ENCODE measurements around the gene TTF2. TPM values are rescaled to one million over a fixed set of nuclear protein-coding genes. Genes with fewer than 3 reads are reported as not detected.

The TTF2 gene
- polyA plus RNA-seq, 1 donor from 2014 or later, result 2.6 TPM

- Histone ChIP-seq H3K9me3 (ENCODE audit: low read length) (no peaks in the 10 kb centered on the region), H3K4me2 (ENCODE audit: low read length) (no peak overlapping the region), H2AFZ (ENCODE audit: low read depth, low read length) (no peak overlapping the region), H3K27ac (ENCODE audit: low read length) (no peak overlapping the region), H4K20me1 (ENCODE audit: insufficient read depth) (no peaks in the 10 kb centered on the region), H3K9me2 (ENCODE audit: insufficient read depth, low read length) (no peaks in the 10 kb centered on the region), H3F3A (ENCODE audit: insufficient read depth, low read length, poor library complexity, severe bottlenecking) (no peaks in the 10 kb centered on the region), H3K27me3 (ENCODE audit: insufficient read depth, low read depth, low read length) (no peaks in the 10 kb centered on the region), H3K36me3 (ENCODE audit: insufficient read depth, low read length) (no peaks in the 10 kb centered on the region), H3K4me3 (ENCODE audit: low read length) (no peak overlapping the region), H3K79me2 (replicated peaks; ENCODE audit: insufficient read depth, low read length) (no peaks in the 10 kb centered on the region), H3K9ac (ENCODE audit: low read length) (no peak overlapping the region)
- TF ChIP-seq, protein P1, sequence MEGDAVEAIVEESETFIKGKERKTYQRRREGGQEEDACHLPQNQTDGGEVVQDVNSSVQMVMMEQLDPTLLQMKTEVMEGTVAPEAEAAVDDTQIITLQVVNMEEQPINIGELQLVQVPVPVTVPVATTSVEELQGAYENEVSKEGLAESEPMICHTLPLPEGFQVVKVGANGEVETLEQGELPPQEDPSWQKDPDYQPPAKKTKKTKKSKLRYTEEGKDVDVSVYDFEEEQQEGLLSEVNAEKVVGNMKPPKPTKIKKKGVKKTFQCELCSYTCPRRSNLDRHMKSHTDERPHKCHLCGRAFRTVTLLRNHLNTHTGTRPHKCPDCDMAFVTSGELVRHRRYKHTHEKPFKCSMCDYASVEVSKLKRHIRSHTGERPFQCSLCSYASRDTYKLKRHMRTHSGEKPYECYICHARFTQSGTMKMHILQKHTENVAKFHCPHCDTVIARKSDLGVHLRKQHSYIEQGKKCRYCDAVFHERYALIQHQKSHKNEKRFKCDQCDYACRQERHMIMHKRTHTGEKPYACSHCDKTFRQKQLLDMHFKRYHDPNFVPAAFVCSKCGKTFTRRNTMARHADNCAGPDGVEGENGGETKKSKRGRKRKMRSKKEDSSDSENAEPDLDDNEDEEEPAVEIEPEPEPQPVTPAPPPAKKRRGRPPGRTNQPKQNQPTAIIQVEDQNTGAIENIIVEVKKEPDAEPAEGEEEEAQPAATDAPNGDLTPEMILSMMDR (IDR thresholded peaks at IDR 0.05; ENCODE audit: poor library complexity, severe bottlenecking), result peak; percentile 94
- TF ChIP-seq TAF1 (IDR thresholded peaks at IDR 0.05; ENCODE audit: low read depth) (no peak), POLR2AphosphoS5 (IDR thresholded peaks at IDR 0.05) (no peak), RAD21 (conservative IDR thresholded peaks at IDR 0.05) (peak; percentile 98), EP300 (conservative IDR thresholded peaks at IDR 0.05; ENCODE audit: poor library complexity, severe bottlenecking) (no peak), MXI1 (conservative IDR thresholded peaks at IDR 0.05; ENCODE audit: poor library complexity, severe bottlenecking) (no peak), EZH2 (IDR thresholded peaks at IDR 0.05; ENCODE audit: borderline replicate concordance, insufficient read depth, low read length, poor library complexity, severe bottlenecking) (no peak), REST (IDR thresholded peaks at IDR 0.05; ENCODE audit: borderline replicate concordance) (no peak), SMC3 (conservative IDR thresholded peaks at IDR 0.05; ENCODE audit: poor library complexity) (peak; percentile 99)
Observed at GRCh38 chr1:117067533-117068370, 7.6 kb downstream of the TTF2 start.

DNA sequence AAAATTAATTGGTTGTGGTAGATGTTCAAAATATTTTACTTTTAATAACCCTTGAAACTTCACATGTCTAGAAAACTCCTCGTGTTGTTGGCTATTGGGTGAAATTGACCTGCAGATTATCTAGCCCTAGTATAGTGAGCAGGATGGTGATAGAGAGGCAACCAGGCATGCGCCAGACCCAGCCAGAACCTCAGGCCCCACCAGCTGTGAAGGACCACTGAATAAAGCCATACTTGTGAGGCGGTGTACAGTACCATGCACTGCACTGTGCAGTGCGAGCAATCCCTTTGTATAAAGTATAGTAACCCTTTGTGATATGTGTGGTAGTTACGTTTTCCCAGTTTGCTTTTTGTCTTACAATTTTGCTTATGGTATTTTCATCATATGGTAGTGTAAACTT lies 8.5 kb downstream of the TTF2 start:
- Histone ChIP-seq H3K4me3 (ENCODE audit: low read length) (no peak overlapping the region), H3K4me2 (ENCODE audit: low read length) (no peak overlapping the region), H2AFZ (ENCODE audit: low read depth, low read length) (no peak overlapping the region), H3K9me2 (ENCODE audit: insufficient read depth, low read length) (no peaks in the 10 kb centered on the region), H3K9ac (ENCODE audit: low read length) (no peak overlapping the region), H4K20me1 (ENCODE audit: insufficient read depth) (no peaks in the 10 kb centered on the region), H3K9me3 (ENCODE audit: low read length) (no peaks in the 10 kb centered on the region), H3K27me3 (ENCODE audit: insufficient read depth, low read depth, low read length) (no peaks in the 10 kb centered on the region), H3K79me2 (replicated peaks; ENCODE audit: insufficient read depth, low read length) (no peaks in the 10 kb centered on the region), H3K27ac (ENCODE audit: low read length) (no peak overlapping the region), H3K36me3 (ENCODE audit: insufficient read depth, low read length) (no peaks in the 10 kb centered on the region), H3F3A (ENCODE audit: insufficient read depth, low read length, poor library complexity, severe bottlenecking) (no peaks in the 10 kb centered on the region)
- TF ChIP-seq POLR2AphosphoS5 (IDR thresholded peaks at IDR 0.05) (no peak), SMC3 (conservative IDR thresholded peaks at IDR 0.05; ENCODE audit: poor library complexity) (no peak), REST (IDR thresholded peaks at IDR 0.05; ENCODE audit: borderline replicate concordance) (no peak), RAD21 (conservative IDR thresholded peaks at IDR 0.05) (no peak), MXI1 (conservative IDR thresholded peaks at IDR 0.05; ENCODE audit: poor library complexity, severe bottlenecking) (no peak), TAF1 (IDR thresholded peaks at IDR 0.05; ENCODE audit: low read depth) (no peak), EZH2 (IDR thresholded peaks at IDR 0.05; ENCODE audit: borderline replicate concordance, insufficient read depth, low read length, poor library complexity, severe bottlenecking) (no peak), EP300 (conservative IDR thresholded peaks at IDR 0.05; ENCODE audit: poor library complexity, severe bottlenecking) (no peak)
- TF ChIP-seq, protein P1 (IDR thresholded peaks at IDR 0.05; ENCODE audit: poor library complexity, severe bottlenecking), result no peak

All from neural cell (in vitro differentiated cells).